HG03039 (cell line): ENCODE measurements around the gene KRT17.
"Not testable (repeated sequence)": the region's sequence is repeated elsewhere in the genome, so short reads cannot be mapped to it uniquely, and the experiment has no call there.

Experiments
- ATAC-seq: cut with Tn5 transposase; IDR thresholded peaks from one replicate; pipeline ENCODE4 v1.9.1; 2021; ENCODE audit warnings: mild to moderate bottlenecking, moderate library complexity; ENCODE audit not compliant: unreplicated experiment

Gene KRT17

DNA sequence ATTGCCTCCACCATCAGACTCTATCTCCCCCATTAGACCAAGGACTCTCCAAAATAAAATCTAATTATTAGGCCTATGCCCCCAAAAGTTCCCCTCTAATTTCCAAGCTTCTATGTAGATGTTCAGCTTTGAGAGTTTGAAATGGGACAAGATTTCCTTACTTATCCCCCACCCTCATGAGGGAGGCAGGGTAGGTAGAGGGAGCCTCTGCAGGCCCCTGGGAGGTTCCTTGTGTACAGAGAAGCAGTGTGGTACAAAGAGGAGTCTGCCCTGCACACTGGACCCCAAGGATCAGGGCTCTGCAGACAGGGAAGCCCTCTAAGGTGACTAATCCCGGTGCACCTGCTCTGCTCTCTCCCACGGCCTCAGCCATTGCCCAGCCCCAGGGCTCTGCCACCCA lies 2.5 kb downstream of the KRT17 start:
- ATAC-seq, result no peak

GRCh38 chr17:41621435-41621817 lies 2.9 kb downstream of the KRT17 start:
- not testable (repeated sequence) for ATAC-seq

- ATAC-seq, result no peak
Observed at GRCh38 chr17:41620583-41621434, 3.6 kb downstream of the KRT17 start.

DNA sequence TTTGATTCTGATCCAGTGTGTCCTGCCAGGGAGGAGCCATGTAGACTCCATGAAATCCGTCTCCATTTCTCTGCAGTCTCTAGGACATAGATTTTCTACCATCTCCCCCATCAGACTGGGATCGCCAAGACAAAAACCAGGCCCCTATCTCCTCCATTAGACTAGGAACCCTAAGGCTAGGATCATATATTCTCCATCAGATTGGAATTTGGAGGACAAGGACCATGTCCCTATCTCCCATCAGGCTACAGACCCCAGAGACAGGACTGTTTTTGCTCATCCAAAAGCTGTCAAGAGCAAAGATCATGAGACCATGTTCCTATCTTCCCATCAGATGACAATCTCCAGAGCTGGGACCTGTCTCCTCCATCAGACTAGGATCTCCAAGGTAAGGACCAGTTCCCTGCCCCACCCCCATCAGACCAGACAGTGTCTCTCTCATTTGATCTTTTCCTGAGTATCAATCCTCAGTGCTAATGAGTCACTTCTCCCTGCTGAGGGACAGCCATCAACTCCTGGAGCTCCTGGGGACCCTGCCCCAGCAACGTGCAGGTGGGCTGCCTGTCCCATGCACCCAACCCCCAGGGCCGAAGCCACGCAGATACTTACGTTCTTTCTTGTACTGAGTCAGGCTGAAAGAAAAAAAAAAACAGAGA lies 4.3 kb downstream of the KRT17 start:
- not testable (repeated sequence) for ATAC-seq

DNA sequence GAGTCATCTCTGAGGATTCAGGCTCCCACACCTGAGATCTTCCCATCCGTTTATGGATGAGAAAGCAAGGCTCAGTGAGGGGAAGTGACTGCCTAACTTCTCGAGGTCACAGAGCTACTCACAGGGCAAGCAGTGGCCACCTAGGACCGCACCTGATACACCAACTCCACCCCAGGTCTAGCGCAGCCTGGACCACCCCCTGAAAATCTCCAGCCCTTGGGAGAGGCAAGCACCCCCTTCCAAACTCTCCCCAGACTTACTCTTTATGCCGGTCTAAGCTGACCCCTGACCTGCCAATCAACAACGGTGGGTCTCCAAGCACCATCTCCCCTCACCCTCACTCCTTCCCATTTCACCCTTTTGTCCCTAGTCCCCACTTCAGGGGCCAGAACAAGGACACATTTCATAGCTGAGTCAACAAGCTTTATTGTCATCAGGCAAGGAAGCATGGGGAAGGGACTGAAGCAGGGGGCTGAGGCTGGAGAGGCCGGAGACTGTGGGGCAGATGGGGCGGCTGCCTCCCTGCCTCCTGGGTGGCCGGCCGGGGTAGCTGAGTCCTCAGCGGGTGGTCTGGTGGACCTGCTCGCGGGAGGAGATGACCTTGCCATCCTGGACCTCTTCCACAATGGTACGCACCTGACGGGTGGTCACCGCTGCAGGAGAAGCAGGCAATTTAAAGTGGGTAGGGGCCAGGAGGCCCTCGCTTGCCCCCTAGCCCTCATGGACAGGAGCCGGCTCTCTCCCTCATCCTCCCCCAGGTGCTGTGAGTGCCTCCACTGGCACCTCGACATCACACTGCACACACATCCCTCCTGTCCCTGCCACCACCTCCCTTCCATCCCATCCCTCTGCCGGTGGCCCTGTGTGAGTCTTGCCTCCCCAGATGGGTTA lies 5.1 kb downstream of the KRT17 start:
- ATAC-seq, result no peak

DNA sequence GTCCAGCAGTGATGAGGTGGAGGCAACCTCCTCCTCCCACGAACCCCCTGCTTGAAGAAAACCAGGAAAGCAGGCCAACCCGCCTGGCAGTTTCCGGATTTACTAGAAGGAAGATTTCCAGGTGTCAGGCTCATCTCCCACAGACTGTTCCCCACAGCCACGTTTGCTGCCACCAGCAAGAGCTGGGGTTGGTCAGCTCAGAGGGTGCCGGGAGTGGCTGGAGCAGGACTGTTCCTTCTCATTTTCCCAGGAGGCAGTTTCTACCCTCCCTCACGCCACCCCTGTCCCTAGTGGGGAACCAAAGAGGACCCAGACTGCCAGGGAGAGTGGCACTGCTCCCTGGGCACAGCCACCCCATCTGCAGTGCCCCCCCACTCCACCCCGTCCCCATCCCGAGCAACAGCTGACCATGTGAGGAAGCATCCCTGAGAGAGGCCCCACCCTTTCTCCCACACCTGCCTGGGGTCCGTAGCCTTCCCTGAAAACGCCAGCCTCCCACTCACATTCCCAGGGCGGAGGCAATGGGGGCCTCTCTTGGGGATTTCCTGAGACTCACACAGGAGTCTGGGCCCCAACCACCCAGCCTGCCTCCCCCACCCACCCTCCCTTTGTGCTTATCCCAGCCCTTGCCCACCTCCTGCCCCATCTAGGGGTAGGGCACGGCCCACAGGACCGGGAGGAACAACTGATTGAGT lies 5.9 kb downstream of the KRT17 start:
- ATAC-seq, result no peak

DNA sequence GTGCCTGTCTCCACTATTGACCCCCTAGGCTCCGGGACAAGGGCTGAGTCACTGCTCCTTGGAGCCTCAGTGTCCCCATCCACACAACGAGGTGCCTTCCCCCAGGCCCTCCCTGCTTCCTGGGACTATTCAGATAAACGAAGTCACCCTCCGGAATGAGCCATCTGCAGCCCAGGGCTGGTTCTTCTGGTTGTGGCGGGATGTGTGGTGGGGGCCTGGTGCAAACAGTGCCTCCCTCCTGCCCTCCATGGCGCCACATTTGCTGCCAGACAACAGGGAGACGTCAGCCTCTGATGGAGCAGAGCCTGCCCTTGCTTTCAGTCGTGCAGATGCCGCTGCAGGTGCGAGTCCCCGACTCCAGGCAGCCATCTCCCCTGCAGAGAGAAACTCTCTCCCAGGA lies 6.7 kb downstream of the KRT17 start:
- ATAC-seq, result no peak

- ATAC-seq, result no peak
Observed at GRCh38 chr17:41617136-41617535, 7.2 kb downstream of the KRT17 start.

DNA sequence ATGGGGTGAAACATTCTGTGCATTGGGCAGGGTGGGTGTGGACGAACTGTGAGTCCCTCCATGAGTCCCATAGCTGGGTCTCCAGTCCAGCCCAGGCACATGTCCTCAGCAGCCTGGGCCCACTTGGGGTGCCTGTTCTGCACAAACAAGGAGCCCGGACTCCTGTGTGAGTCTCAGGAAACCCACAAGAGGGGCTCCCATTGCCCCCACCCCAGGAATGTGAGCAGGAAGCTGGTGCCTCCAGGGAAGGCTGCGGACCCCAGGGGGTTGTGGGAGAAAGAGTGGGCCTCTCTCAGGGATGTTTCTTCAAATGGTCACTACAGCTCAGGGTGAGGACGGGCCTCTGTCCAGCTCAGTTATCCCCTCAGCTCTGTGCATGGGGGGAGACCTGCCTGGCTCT lies 7.9 kb downstream of the KRT17 start:
- not testable (repeated sequence) for ATAC-seq

DNA sequence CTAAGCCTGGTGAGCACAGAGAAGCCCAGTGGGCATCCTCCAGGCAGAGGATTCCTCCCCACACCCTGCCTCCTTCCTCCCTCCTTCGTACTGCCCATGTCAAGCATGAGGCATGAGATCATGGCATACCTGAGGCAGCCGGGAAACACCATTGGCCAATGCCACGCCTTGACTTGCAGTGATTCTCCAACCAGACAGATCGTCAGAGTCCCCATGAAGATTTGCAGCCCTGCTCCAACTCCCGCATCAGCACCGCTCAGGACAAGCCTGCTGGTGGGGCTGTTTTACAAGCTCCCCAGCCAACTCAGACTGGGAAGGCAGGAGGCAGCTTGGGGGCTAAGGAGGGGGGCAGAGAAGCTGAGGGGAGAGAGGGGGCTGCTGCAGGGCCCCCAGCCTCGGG lies 8.9 kb downstream of the KRT17 start:
- ATAC-seq, result no peak

DNA sequence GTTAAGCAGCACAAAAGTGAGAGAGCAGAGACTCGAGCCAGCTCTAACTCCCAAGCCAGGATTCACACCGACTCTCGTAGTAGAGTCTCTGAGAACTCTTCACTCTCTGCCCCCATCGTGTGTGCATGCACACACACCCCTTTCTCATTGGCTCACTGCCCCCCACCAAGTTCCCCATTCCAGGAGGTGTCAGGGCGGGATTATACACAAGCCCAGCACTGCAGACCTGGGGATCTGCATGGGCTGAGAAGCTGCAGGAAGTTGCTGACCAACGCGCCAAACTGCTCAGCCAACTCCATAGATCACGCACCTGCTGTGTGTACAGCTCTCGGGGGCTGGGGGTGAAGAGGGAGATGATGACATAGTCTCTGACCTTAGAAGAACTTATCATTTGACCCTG lies 9.6 kb downstream of the KRT17 start:
- ATAC-seq, result not testable (repeated sequence)

DNA sequence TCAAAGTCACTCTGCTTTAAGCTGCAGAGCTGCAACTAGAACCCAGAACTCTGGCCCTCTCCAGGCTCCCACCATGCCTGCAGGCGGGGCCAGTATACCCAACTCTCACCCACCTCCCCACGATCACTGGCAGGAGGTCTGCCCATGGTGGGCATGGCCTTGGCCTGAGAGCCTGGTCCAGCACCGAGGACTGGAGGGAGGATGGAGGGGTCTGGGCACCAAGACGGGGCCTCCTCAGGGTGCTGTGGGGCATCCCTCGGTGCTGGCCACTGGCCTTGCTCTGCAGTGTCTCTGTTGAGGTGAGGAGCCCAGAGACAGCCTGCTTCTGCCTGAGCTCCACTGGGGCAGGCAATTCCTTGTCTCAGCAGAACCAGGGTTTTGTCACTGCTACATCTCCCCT lies 10.3 kb downstream of the KRT17 start:
- no peak for ATAC-seq

- no peak for ATAC-seq
Observed at GRCh38 chr17:41613277-41614082, 10.9 kb downstream of the KRT17 start.

DNA sequence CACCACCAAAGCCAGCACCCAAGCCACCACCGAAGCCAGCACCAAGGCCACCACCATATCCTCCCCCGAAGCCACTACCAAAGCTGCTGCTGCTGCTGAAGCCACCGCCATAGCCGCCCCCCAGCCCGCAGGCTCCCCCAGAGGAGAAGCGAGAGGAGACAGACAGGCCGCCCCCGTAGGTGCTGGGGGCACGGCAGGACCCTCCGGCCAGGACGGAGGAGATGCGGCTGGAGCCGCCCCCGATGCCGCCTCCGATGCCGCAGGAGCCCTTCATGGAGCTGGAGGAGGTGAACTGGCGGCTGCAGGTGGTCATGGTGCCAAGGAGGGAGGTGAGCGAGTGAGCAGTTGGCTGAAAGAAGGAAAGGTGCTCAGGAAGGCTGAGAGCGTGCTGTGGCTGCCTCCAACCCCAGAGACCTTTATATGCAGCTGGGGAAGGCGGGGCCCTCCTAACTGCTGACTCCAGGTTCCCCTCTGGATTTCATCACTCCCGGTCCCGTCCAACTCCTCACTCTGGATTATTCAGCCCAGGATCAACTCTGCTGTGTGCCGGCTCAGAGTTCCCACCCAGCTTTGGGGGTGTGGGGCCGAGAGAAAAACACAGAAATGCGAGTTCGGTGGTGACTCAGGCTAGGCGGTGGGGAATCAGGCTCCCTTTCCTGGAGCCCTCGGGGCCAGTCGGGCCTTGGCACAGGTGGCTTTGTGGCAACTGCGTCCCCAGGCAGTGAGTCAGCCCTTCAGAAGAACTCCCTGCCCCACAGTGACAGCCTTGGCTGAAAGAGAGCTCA lies 11.8 kb downstream of the KRT17 start, which contains the start of gene KRT16:
Gene KRT16 (minus strand): TSS at position 392 of the 785 bp plus-strand sequence. CDS start 79 bp downstream, at position 313.
- ATAC-seq, result not testable (repeated sequence)

DNA sequence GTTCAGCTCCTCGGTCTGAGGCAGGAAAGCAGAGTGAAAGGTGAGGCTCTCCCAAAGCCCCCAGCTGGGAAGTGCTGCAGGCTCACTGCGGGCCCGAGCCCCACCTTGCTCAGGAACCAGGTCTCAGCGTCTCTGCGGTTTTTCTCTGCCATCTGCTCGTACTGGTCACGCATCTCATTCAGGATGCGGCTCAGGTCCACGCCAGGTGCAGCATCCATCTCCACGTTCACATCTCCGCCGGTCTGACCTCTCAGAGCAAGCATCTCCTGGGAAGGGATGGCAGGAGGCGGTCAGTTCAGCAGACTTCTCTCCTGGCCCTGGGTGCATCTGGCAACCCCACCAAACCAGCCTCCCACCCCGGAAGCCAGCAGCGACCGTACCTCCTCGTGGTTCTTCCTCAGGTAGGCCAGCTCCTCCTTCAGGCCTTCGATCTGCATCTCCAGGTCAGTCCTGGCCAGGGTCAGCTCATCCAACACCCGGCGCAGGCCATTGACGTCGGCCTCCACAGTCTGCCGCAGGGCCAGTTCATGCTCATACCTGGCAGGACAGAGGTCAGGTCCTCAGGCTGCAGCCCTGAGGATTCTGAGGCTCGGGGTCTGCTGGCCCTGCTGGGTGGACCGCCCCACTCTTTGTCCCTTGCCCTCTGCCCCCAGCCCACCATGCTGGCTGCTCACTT lies 13.3 kb downstream of the KRT17 start:
- ATAC-seq, result no peak

DNA sequence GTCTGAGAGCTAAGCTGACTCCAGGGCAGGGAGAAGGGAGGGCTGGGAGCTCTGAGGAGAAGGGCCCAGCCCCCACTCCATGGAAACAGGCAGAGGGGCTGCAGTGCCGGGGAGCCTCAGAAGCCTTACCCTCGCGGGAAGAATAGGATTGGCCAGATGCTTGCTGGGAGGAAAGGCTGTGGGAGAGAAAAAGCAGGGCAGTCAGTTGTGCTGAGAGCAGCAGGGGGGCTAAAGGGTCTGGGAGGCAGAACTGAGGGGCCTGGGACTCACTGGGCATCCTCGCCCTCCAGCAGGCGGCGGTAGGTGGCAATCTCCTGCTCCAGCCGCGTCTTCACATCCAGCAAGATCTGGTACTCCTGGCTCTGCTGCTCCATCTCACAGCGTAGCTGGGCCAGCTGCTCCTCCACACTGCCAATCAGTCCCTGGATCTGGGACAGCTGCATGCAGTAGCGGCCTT lies 14.3 kb downstream of the KRT17 start:
- not testable (repeated sequence) for ATAC-seq

DNA sequence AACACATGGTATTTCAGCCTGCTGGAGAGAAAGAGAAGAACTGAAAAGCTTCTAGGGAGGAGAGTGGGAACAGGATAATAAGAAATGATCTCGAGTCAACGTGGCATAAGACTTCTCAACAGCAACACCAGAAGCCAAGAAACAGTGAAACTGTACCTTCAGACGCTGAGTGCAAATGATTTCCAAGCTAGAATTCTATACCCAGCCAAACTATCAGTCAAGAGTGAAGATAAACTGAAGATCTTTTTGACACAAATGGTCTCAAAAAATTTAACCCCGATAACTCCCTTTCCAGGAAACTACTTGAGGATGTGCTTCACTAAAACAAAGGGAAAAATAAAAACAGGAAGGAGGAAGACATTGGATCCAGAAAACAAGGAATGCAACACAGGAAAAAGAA lies 17.4 kb downstream of the KRT17 start:
- ATAC-seq, result not testable (repeated sequence)

DNA sequence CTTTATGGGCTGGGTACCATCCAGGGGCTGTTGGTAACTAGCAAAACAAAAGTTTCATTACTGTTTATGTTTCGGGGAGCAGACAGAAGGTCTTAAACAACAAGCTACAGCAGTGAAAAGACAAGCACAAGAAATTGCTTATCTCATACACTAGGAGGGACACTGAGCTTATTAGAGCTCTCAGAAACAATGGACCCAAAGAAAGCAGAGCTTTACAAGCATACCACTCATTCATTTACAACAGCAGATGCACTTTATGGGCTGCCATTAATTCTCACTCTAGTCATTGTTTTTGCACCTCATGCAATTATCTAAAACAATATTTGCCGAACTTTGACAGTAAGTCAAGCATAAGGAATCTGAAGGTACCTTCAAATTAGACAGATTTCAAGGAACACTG lies 21.9 kb downstream of the KRT17 start:
- no peak for ATAC-seq
